ENCODE measurements around the gene LGI1. TPM values are rescaled to one million over a fixed set of nuclear protein-coding genes. Genes with fewer than 3 reads are reported as not detected.

Gene LGI1
- total RNA-seq, 1 experiment from 2014 or later = not detected

DNA sequence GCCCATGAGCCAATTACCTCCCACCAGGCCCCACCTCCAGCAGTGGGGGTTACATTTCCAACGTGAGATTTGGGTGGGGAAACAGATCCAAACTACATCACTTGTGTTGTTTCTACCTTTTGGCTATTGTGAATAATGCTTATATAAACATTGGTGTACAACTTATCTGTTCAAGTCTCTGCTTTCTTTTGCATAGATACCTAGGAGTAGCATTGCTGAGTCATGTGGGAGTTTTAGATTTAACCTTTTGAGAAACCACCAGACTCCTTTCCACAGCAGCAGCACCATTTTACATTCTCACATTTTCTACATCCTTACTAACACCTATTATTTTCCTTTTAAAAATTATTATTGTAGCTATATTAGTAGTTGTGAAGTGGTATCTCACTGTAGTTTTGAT is 41.0 kb upstream of the LGI1 start (continued):
- TF ChIP-seq, protein P1, sequence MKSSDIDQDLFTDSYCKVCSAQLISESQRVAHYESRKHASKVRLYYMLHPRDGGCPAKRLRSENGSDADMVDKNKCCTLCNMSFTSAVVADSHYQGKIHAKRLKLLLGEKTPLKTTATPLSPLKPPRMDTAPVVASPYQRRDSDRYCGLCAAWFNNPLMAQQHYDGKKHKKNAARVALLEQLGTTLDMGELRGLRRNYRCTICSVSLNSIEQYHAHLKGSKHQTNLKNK (CRISPR knock-in tag; IDR thresholded peaks at IDR 0.05) = no peak
- TF ChIP-seq, protein P2, sequence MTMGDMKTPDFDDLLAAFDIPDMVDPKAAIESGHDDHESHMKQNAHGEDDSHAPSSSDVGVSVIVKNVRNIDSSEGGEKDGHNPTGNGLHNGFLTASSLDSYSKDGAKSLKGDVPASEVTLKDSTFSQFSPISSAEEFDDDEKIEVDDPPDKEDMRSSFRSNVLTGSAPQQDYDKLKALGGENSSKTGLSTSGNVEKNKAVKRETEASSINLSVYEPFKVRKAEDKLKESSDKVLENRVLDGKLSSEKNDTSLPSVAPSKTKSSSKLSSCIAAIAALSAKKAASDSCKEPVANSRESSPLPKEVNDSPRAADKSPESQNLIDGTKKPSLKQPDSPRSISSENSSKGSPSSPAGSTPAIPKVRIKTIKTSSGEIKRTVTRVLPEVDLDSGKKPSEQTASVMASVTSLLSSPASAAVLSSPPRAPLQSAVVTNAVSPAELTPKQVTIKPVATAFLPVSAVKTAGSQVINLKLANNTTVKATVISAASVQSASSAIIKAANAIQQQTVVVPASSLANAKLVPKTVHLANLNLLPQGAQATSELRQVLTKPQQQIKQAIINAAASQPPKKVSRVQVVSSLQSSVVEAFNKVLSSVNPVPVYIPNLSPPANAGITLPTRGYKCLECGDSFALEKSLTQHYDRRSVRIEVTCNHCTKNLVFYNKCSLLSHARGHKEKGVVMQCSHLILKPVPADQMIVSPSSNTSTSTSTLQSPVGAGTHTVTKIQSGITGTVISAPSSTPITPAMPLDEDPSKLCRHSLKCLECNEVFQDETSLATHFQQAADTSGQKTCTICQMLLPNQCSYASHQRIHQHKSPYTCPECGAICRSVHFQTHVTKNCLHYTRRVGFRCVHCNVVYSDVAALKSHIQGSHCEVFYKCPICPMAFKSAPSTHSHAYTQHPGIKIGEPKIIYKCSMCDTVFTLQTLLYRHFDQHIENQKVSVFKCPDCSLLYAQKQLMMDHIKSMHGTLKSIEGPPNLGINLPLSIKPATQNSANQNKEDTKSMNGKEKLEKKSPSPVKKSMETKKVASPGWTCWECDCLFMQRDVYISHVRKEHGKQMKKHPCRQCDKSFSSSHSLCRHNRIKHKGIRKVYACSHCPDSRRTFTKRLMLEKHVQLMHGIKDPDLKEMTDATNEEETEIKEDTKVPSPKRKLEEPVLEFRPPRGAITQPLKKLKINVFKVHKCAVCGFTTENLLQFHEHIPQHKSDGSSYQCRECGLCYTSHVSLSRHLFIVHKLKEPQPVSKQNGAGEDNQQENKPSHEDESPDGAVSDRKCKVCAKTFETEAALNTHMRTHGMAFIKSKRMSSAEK (CRISPR knock-in tag; IDR thresholded peaks at IDR 0.05; ENCODE audit: borderline replicate concordance) = no peak
- TF ChIP-seq GABPB1 (CRISPR knock-in tag; IDR thresholded peaks at IDR 0.05) (no peak), ZNF423 (CRISPR knock-in tag; IDR thresholded peaks at IDR 0.05) (no peak)

DNA sequence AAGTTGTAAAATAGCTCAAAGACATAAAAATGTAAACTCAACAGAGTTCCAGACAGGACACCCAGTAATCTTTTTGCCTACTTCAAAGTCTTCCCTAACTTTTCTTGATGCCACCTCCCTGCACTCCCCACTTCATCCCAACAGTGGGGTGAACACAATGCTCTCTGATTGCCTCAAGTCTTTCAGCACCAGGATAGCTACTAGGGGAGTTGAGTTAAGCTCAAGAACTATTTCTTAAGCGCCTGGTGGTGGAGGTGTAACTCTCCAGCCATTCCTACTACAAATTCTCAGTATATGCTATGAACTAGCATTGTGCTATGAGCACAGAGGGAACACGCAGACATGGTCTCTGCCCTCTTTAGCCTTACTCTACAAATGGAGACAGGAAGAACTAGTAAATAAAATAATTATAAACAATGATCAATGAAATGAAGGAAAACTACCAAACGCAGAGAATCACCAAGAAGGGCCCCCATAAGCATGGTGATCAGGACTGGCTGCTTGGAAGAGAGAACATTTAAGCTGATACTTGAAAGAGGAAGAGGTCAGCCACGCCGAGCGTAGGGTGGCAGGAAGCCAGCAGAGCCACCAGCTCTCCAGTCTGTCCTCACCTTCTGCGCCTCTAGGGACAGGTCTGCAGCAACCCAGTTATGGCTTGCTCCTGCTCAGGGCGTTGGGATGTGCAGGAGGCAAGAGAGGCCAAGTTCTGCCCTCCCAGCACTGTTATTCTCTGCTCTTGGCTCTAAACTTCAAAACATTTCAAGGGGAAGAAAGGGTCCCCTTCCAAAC is 38.6 kb upstream of the LGI1 start:
- no peak for DNase-seq (ENCODE audit: low spot score)

More for the DNA sequence above, 38.6 kb upstream of the LGI1 start:
- ChIA-PET POLR2A (no interaction called here), CTCF (interaction anchor here (0.5 to 2.5 kb wide), 6 partner anchors 17 to 725 kb away, joined by 3 to 16 read pairs (median 5); partner anchors contain the start of gene FRA10AC1)
- no peak overlapping the region for H3K27ac Mint-ChIP-seq
- peaks cover 14% of the 10 kb centered on the region for H3K4me1 Mint-ChIP-seq
- peak; percentile 67 for ATAC-seq
- H3K4me3 Mint-ChIP-seq = no peak overlapping the region
- TF ChIP-seq ATF1 (CRISPR knock-in tag; IDR thresholded peaks at IDR 0.05) (no peak), PRRX2 (CRISPR knock-in tag; IDR thresholded peaks at IDR 0.05) (no peak), NR2C2 (CRISPR knock-in tag; IDR thresholded peaks at IDR 0.05) (no peak), ZNF219 (CRISPR knock-in tag; IDR thresholded peaks at IDR 0.05; ENCODE audit: borderline replicate concordance) (no peak), ZNF121 (CRISPR knock-in tag; IDR thresholded peaks at IDR 0.05) (no peak), TEAD1 (CRISPR knock-in tag; IDR thresholded peaks at IDR 0.05) (no peak), KAT7 (CRISPR knock-in tag; IDR thresholded peaks at IDR 0.05; ENCODE audit: borderline replicate concordance) (no peak), OVOL2 (CRISPR knock-in tag; IDR thresholded peaks at IDR 0.05; ENCODE audit: borderline replicate concordance) (no peak), NFE2L1 (CRISPR knock-in tag; IDR thresholded peaks at IDR 0.05) (no peak)
- TF ChIP-seq, protein P3, sequence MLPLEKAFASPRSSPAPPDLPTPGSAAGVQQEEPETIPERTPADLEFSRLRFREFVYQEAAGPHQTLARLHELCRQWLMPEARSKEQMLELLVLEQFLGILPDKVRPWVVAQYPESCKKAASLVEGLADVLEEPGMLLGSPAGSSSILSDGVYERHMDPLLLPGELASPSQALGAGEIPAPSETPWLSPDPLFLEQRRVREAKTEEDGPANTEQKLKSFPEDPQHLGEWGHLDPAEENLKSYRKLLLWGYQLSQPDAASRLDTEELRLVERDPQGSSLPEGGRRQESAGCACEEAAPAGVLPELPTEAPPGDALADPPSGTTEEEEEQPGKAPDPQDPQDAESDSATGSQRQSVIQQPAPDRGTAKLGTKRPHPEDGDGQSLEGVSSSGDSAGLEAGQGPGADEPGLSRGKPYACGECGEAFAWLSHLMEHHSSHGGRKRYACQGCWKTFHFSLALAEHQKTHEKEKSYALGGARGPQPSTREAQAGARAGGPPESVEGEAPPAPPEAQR (CRISPR knock-in tag; IDR thresholded peaks at IDR 0.05) = no peak
- TF ChIP-seq, protein P4, sequence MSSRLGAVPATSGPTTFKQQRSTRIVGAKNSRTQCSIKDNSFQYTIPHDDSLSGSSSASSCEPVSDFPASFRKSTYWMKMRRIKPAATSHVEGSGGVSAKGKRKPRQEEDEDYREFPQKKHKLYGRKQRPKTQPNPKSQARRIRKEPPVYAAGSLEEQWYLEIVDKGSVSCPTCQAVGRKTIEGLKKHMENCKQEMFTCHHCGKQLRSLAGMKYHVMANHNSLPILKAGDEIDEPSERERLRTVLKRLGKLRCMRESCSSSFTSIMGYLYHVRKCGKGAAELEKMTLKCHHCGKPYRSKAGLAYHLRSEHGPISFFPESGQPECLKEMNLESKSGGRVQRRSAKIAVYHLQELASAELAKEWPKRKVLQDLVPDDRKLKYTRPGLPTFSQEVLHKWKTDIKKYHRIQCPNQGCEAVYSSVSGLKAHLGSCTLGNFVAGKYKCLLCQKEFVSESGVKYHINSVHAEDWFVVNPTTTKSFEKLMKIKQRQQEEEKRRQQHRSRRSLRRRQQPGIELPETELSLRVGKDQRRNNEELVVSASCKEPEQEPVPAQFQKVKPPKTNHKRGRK (CRISPR knock-in tag; IDR thresholded peaks at IDR 0.05; ENCODE audit: borderline replicate concordance) = no peak
- TF ChIP-seq, protein P5, sequence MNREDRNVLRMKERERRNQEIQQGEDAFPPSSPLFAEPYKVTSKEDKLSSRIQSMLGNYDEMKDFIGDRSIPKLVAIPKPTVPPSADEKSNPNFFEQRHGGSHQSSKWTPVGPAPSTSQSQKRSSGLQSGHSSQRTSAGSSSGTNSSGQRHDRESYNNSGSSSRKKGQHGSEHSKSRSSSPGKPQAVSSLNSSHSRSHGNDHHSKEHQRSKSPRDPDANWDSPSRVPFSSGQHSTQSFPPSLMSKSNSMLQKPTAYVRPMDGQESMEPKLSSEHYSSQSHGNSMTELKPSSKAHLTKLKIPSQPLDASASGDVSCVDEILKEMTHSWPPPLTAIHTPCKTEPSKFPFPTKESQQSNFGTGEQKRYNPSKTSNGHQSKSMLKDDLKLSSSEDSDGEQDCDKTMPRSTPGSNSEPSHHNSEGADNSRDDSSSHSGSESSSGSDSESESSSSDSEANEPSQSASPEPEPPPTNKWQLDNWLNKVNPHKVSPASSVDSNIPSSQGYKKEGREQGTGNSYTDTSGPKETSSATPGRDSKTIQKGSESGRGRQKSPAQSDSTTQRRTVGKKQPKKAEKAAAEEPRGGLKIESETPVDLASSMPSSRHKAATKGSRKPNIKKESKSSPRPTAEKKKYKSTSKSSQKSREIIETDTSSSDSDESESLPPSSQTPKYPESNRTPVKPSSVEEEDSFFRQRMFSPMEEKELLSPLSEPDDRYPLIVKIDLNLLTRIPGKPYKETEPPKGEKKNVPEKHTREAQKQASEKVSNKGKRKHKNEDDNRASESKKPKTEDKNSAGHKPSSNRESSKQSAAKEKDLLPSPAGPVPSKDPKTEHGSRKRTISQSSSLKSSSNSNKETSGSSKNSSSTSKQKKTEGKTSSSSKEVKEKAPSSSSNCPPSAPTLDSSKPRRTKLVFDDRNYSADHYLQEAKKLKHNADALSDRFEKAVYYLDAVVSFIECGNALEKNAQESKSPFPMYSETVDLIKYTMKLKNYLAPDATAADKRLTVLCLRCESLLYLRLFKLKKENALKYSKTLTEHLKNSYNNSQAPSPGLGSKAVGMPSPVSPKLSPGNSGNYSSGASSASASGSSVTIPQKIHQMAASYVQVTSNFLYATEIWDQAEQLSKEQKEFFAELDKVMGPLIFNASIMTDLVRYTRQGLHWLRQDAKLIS (CRISPR knock-in tag; IDR thresholded peaks at IDR 0.05; ENCODE audit: borderline replicate concordance) = no peak
- TF ChIP-seq, protein P1 (CRISPR knock-in tag; IDR thresholded peaks at IDR 0.05) = no peak
- no peaks in the 10 kb centered on the region for H3K36me3 Mint-ChIP-seq
- H3K27me3 Mint-ChIP-seq (ENCODE audit: low read depth) = peaks cover 2% of the 10 kb centered on the region; the same call in 1 of the 2 replicates
- H3K9me3 Mint-ChIP-seq = no peaks in the 10 kb centered on the region
